HepG2 (cell line): Measurements from ENCODE around the gene CHIC2. TPM values are rescaled to one million over a fixed set of nuclear protein-coding genes. Genes with fewer than 3 reads are reported as not detected.

ENCODE experiments used
- ATAC-seq: fragments of 200-7000 bp; cut with Tn5 transposase; 3 replicates; pipeline ENCODE4 v1.9.1; 2020; ENCODE audit warnings: mild to moderate bottlenecking, moderate library complexity
- BruUV-seq: library from RNA; stranded (reverse); fragments of 400-500 nt; replicated peaks from 2 replicates; lab custom pipeline; 2021; lab: Mats Ljungman, UMichigan
- CTCF ChIA-PET: fragments of 300-600 bp; formaldehyde crosslinking; extraction: SDS; loops from one replicate; lab custom pipeline; 2021; ENCODE audit warnings: low total read pairs, inconsistent platforms, low intra/inter-chr PET ratio; lab: Yijun Ruan, JAX
- POLR2A ChIA-PET: fragments of 350-600 bp; sonication (Branson Sonifier 250); formaldehyde crosslinking; loops from one replicate; lab custom pipeline; 2020; ENCODE audit warnings: antibody characterized with exemption, inconsistent platforms; lab: Yijun Ruan, JAX
- DNase-seq: peaks from one replicate; pipeline ENCODE4 v3.0.0-alpha.2; 2015; ENCODE audit warnings: low spot score
- FAIRE-seq: peaks from 3 replicates; lab custom pipeline; 2011; peaks lifted over from hg19 to GRCh38; lab: Jason Lieb, UNC
- H2AFZ ChIP-seq: one replicate; pipeline ENCODE4 v1.6.1; 2011; ENCODE audit warnings: low read length, inconsistent platforms
- H3K27ac ChIP-seq: fragments of 300-600 bp; 3 replicates; pipeline ENCODE4 v1.8.0; 2011; ENCODE audit warnings: mixed run types, mild to moderate bottlenecking, mixed read lengths, low read length, inconsistent platforms; ENCODE audit not compliant: insufficient read depth; ENCODE audit errors: extremely low read length
- H3K27me3 ChIP-seq, 2 experiments: fragments of 200-600 bp in 1 of 2; 2 replicates in 1 of 2; 3 replicates in 1 of 2; pipeline versions ENCODE4 v1.6.0 to v1.8.0; 2011; ENCODE audit warnings: low read length in 2 of 2, mild to moderate bottlenecking in 2 of 2, moderate library complexity in 2 of 2, inconsistent platforms in 1 of 2; ENCODE audit not compliant: insufficient read depth in 2 of 2, control insufficient read depth in 1 of 2
- H3K36me3 ChIP-seq, 2 experiments: fragments of 200-600 bp in 1 of 2; replicated peaks in 1 of 2; 2 replicates in 1 of 2; 3 replicates in 1 of 2; pipeline versions ENCODE4 v1.5.1 to v1.8.0; 2011; ENCODE audit warnings: low read length in 2 of 2, inconsistent platforms in 1 of 2; ENCODE audit not compliant: insufficient read depth in 2 of 2, control insufficient read depth in 1 of 2
- H3K4me1 ChIP-seq: 2 replicates; pipeline ENCODE4 v1.5.1; 2012; ENCODE audit warnings: low read length, inconsistent platforms; ENCODE audit not compliant: insufficient read depth
- H3K4me2 ChIP-seq: 2 replicates; pipeline ENCODE4 v1.6.0; 2011; ENCODE audit warnings: low read depth, low read length, inconsistent platforms
- H3K4me3 ChIP-seq, 3 experiments: fragments of 200-600 bp in 1 of 3; sonication (generic), shearing (Covaris generic) in 1 of 3; replicated peaks in 1 of 3; 2 replicates each; pipeline ENCODE4 v1.5.1; 2011 to 2016; ENCODE audit warnings: low read length in 3 of 3, inconsistent platforms in 2 of 3, low read depth in 2 of 3, mild to moderate bottlenecking in 2 of 3, control low read depth in 1 of 3, mixed read lengths in 1 of 3; ENCODE audit not compliant: insufficient read depth in 1 of 3
- H3K79me2 ChIP-seq: one replicate; pipeline ENCODE4 v1.6.1; 2011; ENCODE audit warnings: low read length, inconsistent platforms; ENCODE audit not compliant: insufficient read depth
- H3K9ac ChIP-seq: 2 replicates; pipeline ENCODE4 v1.6.0; 2011; ENCODE audit warnings: mild to moderate bottlenecking, low read depth, low read length, inconsistent platforms; ENCODE audit not compliant: insufficient read depth
- H3K9me3 ChIP-seq: 2 replicates; pipeline ENCODE4 v1.5.1; 2012; ENCODE audit warnings: mild to moderate bottlenecking, low read length
- H4K20me1 ChIP-seq: 2 replicates; pipeline ENCODE4 v1.6.0; 2011; ENCODE audit warnings: inconsistent platforms, mild to moderate bottlenecking, low read length, moderate library complexity; ENCODE audit not compliant: insufficient read depth
- CENPX ChIP-seq: sonication (generic); formaldehyde crosslinking; IDR thresholded peaks from 2 replicates; pipeline ENCODE4 v1.9.0; 2021; ENCODE audit warnings: mild to moderate bottlenecking, missing genetic modification reagents, moderate library complexity
- E2F5 ChIP-seq: sonication (generic); formaldehyde crosslinking; conservative IDR thresholded peaks from 2 replicates; pipeline ENCODE4 v1.4.0; 2020; ENCODE audit warnings: missing genetic modification reagents
- JARID2 ChIP-seq: sonication (generic); formaldehyde crosslinking; IDR thresholded peaks from 2 replicates; pipeline ENCODE4 v1.8.1; 2023; ENCODE audit warnings: missing genetic modification reagents, inconsistent platforms; ENCODE audit not compliant: insufficient replicate concordance
- PCBP1 ChIP-seq: fragments of 200-400 bp; formaldehyde crosslinking; IDR thresholded peaks from 2 replicates; pipeline ENCODE4 v1.6.1; 2017; ENCODE audit warnings: mild to moderate bottlenecking, low read depth, low read length, borderline replicate concordance
- SCMH1 ChIP-seq: sonication (generic); formaldehyde crosslinking; IDR thresholded peaks from 2 replicates; pipeline ENCODE4 v1.9.0; 2021; ENCODE audit warnings: missing genetic modification reagents, mild to moderate bottlenecking, borderline replicate concordance
- ZBTB1 ChIP-seq: sonication (generic); formaldehyde crosslinking; IDR thresholded peaks from 2 replicates; pipeline ENCODE4 v1.4.0; 2020; ENCODE audit warnings: missing genetic modification reagents, borderline replicate concordance
- ZNF318 ChIP-seq: sonication (generic); formaldehyde crosslinking; IDR thresholded peaks from 2 replicates; pipeline ENCODE4 v1.4.0; 2020; ENCODE audit warnings: mild to moderate bottlenecking, missing genetic modification reagents
- ZNF354B ChIP-seq: sonication (generic); formaldehyde crosslinking; IDR thresholded peaks from 2 replicates; pipeline ENCODE4 v1.8.0; 2022; ENCODE audit warnings: mild to moderate bottlenecking, missing genetic modification reagents
- ZNF362 ChIP-seq: sonication (generic); formaldehyde crosslinking; IDR thresholded peaks from 2 replicates; pipeline ENCODE4 v1.4.0; 2020; ENCODE audit warnings: missing genetic modification reagents, mild to moderate bottlenecking, borderline replicate concordance
- ZNF761 ChIP-seq: sonication (generic); formaldehyde crosslinking; conservative IDR thresholded peaks from 2 replicates; pipeline ENCODE4 v1.4.0; 2020; ENCODE audit warnings: mild to moderate bottlenecking, missing genetic modification reagents
- in situ Hi-C: cut with HindIII; loops from 2 replicates; pipeline ENCODE4 v1.10.0; 2017; ENCODE audit warnings: low pct_unique_long_range_greater_than_20kb; ENCODE audit not compliant: extremely low pct_ligation_motif_present
- intact Hi-C: fragments of 100-400 bp; cut with micrococcal nuclease; formaldehyde crosslinking; loops from one replicate; pipeline ENCODE4 v1.10.0; 2022; ENCODE audit not compliant: unreplicated experiment
- polyA plus RNA-seq, 8 experiments: library from polyadenylated mRNA; depleted of rRNA in 3 of 8; stranded (reverse) in 7 of 8; unstranded in 1 of 8; fragments of >200 nt; fragmentation: Illumina TruSeq in 4 of 8; extraction: Trizol in 4 of 8; gene quantifications; 2 replicates each; pipeline versions ENCODE4 v1.2.1 to v1.2.3, GENCODE V29; 2011 to 2016; ENCODE audit warnings: low read depth in 4 of 8, missing spikeins in 1 of 8, mixed read lengths in 1 of 8; ENCODE audit not compliant: insufficient read depth in 1 of 8
- total RNA-seq, 5 experiments: library from RNA; depleted of rRNA; stranded (reverse); fragments of >200 nt; fragmentation: Illumina TruSeq; extraction: Trizol; gene quantifications; 2 replicates each; pipeline ENCODE4 v1.2.3, GENCODE V29; 2016; ENCODE audit warnings: low read depth in 1 of 5

CHIC2 gene
- total and polyA plus RNA-seq, 2 of the 13 experiments (the other 11 are each of a cell fraction or from before 2014, with no cell fraction given) = 10.0 to 17.2 TPM

- TF ChIP-seq ZNF362 (CRISPR knock-in tag) (no peak), JARID2 (CRISPR knock-in tag) (no peak), ZBTB1 (CRISPR knock-in tag) (no peak), PCBP1 (no peak), CENPX (CRISPR knock-in tag) (no peak), ZNF354B (no peak)
- TF ChIP-seq, all 625 proteins: peak for 0
Observed at GRCh38 chr4:54077812-54078211, 13.4 kb upstream of the CHIC2 start (continued).

DNA sequence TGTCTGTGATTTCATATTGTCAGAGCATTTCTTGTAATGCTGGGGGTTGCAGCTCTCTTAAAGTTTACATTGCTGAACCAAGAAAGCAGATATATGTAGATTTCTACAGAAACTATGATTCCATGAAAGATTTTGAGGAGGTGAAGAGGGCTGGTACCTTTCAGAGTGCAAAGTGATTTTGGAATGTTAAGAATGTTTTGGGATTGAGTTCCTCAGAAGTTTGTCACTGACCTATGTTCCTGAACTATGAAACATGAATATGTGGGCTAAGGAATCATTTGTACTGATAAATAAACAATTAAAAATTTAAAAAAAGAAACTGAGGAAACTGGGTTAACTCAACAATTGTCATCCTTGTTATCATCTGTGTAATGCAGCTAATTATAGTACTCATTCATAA lies 12.3 kb upstream of the CHIC2 start:
- no TSS peak for BruUV-seq
- H2AFZ ChIP-seq = no peak overlapping the region
- in situ Hi-C loops = no loop called here
- no peak for DNase-seq
- peaks cover 8% of the 10 kb centered on the region for H3K4me1 ChIP-seq
- intact Hi-C loops = no loop called here
- ATAC-seq = no peak
- H3K9ac ChIP-seq = no peak overlapping the region
- no peak overlapping the region for H3K27ac ChIP-seq
- H3K27me3 ChIP-seq = no peaks in the 10 kb centered on the region
- ChIA-PET POLR2A (no interaction called here), CTCF (no interaction called here)
- H4K20me1 ChIP-seq = no peaks in the 10 kb centered on the region
- H3K79me2 ChIP-seq = no peaks in the 10 kb centered on the region
- H3K4me2 ChIP-seq = no peak overlapping the region
- no peak for FAIRE-seq
- no peak overlapping the region for H3K4me3 ChIP-seq
- H3K36me3 ChIP-seq = no peaks in the 10 kb centered on the region
- no peaks in the 10 kb centered on the region for H3K9me3 ChIP-seq
- no peak for TF ChIP-seq ZNF761 (CRISPR knock-in tag)
- TF ChIP-seq E2F5 = no peak
- TF ChIP-seq ZNF318 (CRISPR knock-in tag) = no peak
- no peak for TF ChIP-seq SCMH1
